K562 (cell line): ENCODE results near the gene ODF2. TPM values are rescaled to one million over a fixed set of nuclear protein-coding genes. Genes with fewer than 3 reads are reported as not detected.
A peak's percentile ranks its signal among the peaks of the same experiment; 100 is the strongest.
"Not testable (repeated sequence)": the region's sequence is repeated elsewhere in the genome, so short reads cannot be mapped to it uniquely, and the experiment has no call there.

Experiments used
- ATAC-seq: fragments of 200-7000 bp; cut with Tn5 transposase; 3 replicates; pipeline ENCODE4 v1.9.1; 2020; ENCODE audit warnings: moderate library complexity
- BruUV-seq: library from RNA; stranded (reverse); fragments of 400-500 nt; replicated peaks from 2 replicates; lab custom pipeline; 2021; lab: Mats Ljungman, UMichigan
- CTCF ChIA-PET: fragments of 300-600 bp; formaldehyde crosslinking; extraction: SDS; loops from one replicate; lab custom pipeline; 2021; ENCODE audit warnings: low intra/inter-chr PET ratio; lab: Yijun Ruan, JAX
- POLR2A ChIA-PET: fragments of 300-600, 350-650 bp; sonication (Branson Sonifier 250); formaldehyde crosslinking; extraction: SDS; loops from one replicate; lab custom pipeline; 2021; ENCODE audit warnings: antibody characterized with exemption, inconsistent platforms; lab: Yijun Ruan, JAX
- DNase-seq, 4 experiments: peaks; one replicate each; pipeline versions ENCODE4 v3.0.0 to v3.0.0-alpha.2; 2011 to 2018; ENCODE audit warnings: low spot score in 3 of 4, mixed read lengths in 3 of 4; ENCODE audit errors: extremely low read depth in 1 of 4
- FAIRE-seq: peaks from 2 replicates; lab custom pipeline; 2011; peaks lifted over from hg19 to GRCh38; lab: Jason Lieb, UNC
- H2AFZ ChIP-seq: 2 replicates; pipeline ENCODE4 v1.6.0; 2011; ENCODE audit warnings: low read depth, low read length, control low read depth, inconsistent platforms
- H3K27ac ChIP-seq: fragments of 200-600 bp; 3 replicates; pipeline ENCODE4 v1.8.0; 2011; ENCODE audit warnings: low read depth, mild to moderate bottlenecking, control low read depth, inconsistent platforms, low read length, moderate library complexity, mixed read lengths; ENCODE audit errors: extremely low read depth
- H3K27me3 ChIP-seq, 2 experiments: fragments of 300-600 bp in 1 of 2; 2 replicates in 1 of 2; 3 replicates in 1 of 2; pipeline versions ENCODE4 v1.6.0 to v1.8.0; 2011; ENCODE audit warnings: inconsistent platforms in 2 of 2, low read length in 2 of 2, mild to moderate bottlenecking in 1 of 2, mixed read lengths in 1 of 2, moderate library complexity in 1 of 2; ENCODE audit not compliant: control insufficient read depth in 2 of 2, insufficient read depth in 2 of 2
- H3K36me3 ChIP-seq: fragments of 300-600 bp; 3 replicates; pipeline ENCODE4 v1.8.0; 2011; ENCODE audit warnings: mild to moderate bottlenecking, low read length, inconsistent platforms; ENCODE audit not compliant: control insufficient read depth, insufficient read depth
- H3K4me1 ChIP-seq, 2 experiments: fragments of 200-600 bp in 1 of 2; replicated peaks in 1 of 2; 2 replicates in 1 of 2; 3 replicates in 1 of 2; pipeline versions ENCODE4 v1.5.1 to v1.8.0; 2011; ENCODE audit warnings: inconsistent platforms in 2 of 2, low read length in 2 of 2, mild to moderate bottlenecking in 1 of 2, mixed read lengths in 1 of 2, moderate library complexity in 1 of 2; ENCODE audit not compliant: control insufficient read depth in 2 of 2, insufficient read depth in 2 of 2
- H3K4me2 ChIP-seq: 2 replicates; pipeline ENCODE4 v1.6.1; 2011; ENCODE audit warnings: low read length, control low read depth, inconsistent platforms, mixed read lengths; ENCODE audit not compliant: insufficient read depth
- H3K4me3 ChIP-seq: fragments of 200-600 bp; sonication (generic), shearing (Covaris generic); 2 replicates; pipeline ENCODE4 v1.5.1; 2016; ENCODE audit warnings: control low read depth, inconsistent platforms
- H3K79me2 ChIP-seq: fragments of 200-600 bp; 3 replicates; pipeline ENCODE4 v1.8.0; 2011; ENCODE audit warnings: low read length, inconsistent platforms; ENCODE audit not compliant: control insufficient read depth, insufficient read depth
- H3K9ac ChIP-seq, 2 experiments: 2 replicates each; pipeline versions ENCODE4 v1.6.0 to v1.6.1; 2011; ENCODE audit warnings: low read depth in 2 of 2, low read length in 2 of 2, control low read depth in 1 of 2, inconsistent platforms in 1 of 2, mild to moderate bottlenecking in 1 of 2, mixed read lengths in 1 of 2; ENCODE audit not compliant: insufficient read depth in 1 of 2
- H3K9me1 ChIP-seq: one replicate; pipeline ENCODE4 v1.6.0; 2011; ENCODE audit warnings: inconsistent platforms, mild to moderate bottlenecking, low read length, moderate library complexity; ENCODE audit not compliant: control insufficient read depth, insufficient read depth
- H3K9me3 ChIP-seq: replicated peaks from 2 replicates; pipeline ENCODE4 v1.5.1; 2011; ENCODE audit warnings: low read depth, low read length, inconsistent platforms; ENCODE audit not compliant: control insufficient read depth, insufficient read depth
- H4K20me1 ChIP-seq: replicated peaks from 2 replicates; pipeline ENCODE4 v1.6.1; 2011; ENCODE audit warnings: low read length, inconsistent platforms, mixed read lengths; ENCODE audit not compliant: control insufficient read depth, insufficient read depth
- BCOR ChIP-seq: fragments of 450-650 bp; IDR thresholded peaks from 2 replicates; pipeline ENCODE4 v1.6.1; 2016
- KDM1A ChIP-seq, 2 experiments: fragments of 450-650 bp; IDR thresholded peaks; 2 replicates each; pipeline ENCODE4 v1.6.1; 2016; ENCODE audit warnings: mild to moderate bottlenecking in 2 of 2
- MEIS2 ChIP-seq: fragments of 450-650 bp; IDR thresholded peaks from 2 replicates; pipeline ENCODE4 v1.6.1; 2014; ENCODE audit warnings: mild to moderate bottlenecking; ENCODE audit not compliant: partially characterized antibody
- ZFP36 ChIP-seq: fragments of 150-350 bp; IDR thresholded peaks from 2 replicates; pipeline ENCODE4 v1.6.1; 2018; ENCODE audit warnings: low read length, low read depth; ENCODE audit not compliant: partially characterized antibody
- WGBS: fragments of 100-300 bp; shearing (Covaris generic); methylation state at CpG from one replicate; pipeline ENCODE4 v1.1.6; 2016; ENCODE audit warnings: low coverage, mixed read lengths; ENCODE audit not compliant: insufficient coverage; ENCODE audit errors: missing lambda C conversion rate; 5-methylcytosine and 5-hydroxymethylcytosine counted together
- in situ Hi-C: fragments of 300-500 bp; cut with MboI; formaldehyde crosslinking; loops from 4 replicates; pipeline ENCODE4 v1.15.0; 2018; ENCODE audit warnings: inconsistent platforms, mixed read lengths
- intact Hi-C: fragments of 100-400 bp; cut with micrococcal nuclease; formaldehyde crosslinking; loops from 2 replicates; pipeline ENCODE4 v1.14.2; 2022
- polyA plus RNA-seq, 8 experiments: library from polyadenylated mRNA; depleted of rRNA in 4 of 8; stranded (reverse) in 5 of 8; unstranded in 3 of 8; fragments of >200 nt; fragmentation: Nextera tagmentation in 2 of 8; fragmentation: Illumina TruSeq in 1 of 8; extraction: Ambion mirVana in 2 of 8; extraction: Trizol in 1 of 8; gene quantifications; 2 replicates each; pipeline versions ENCODE4 v1.2.1 to v1.2.3, GENCODE V29; 2011 to 2014; ENCODE audit warnings: inconsistent platforms in 1 of 8, missing spikeins in 1 of 8
- total RNA-seq, 7 experiments: library from RNA; depleted of rRNA in 6 of 7; stranded (reverse); fragments of >200 nt in 6 of 7; fragmentation: Illumina TruSeq in 2 of 7; extraction: Trizol in 2 of 7; gene quantifications; 2 replicates each; pipeline versions ENCODE4 v1.2.1 to v1.2.3, GENCODE V29; 2011 to 2021; ENCODE audit warnings: low replicate concordance in 1 of 7
- TF ChIP-seq, protein P1 (sequence below): fragments of 450-650 bp; IDR thresholded peaks from 2 replicates; pipeline ENCODE4 v1.6.1; 2016

ODF2 gene
- total and polyA plus RNA-seq, 9 of the 15 experiments (the other 6 are each of a cell fraction or from before 2014, with no cell fraction given), result 16.5 to 83.2 (median 69.7) TPM

DNA sequence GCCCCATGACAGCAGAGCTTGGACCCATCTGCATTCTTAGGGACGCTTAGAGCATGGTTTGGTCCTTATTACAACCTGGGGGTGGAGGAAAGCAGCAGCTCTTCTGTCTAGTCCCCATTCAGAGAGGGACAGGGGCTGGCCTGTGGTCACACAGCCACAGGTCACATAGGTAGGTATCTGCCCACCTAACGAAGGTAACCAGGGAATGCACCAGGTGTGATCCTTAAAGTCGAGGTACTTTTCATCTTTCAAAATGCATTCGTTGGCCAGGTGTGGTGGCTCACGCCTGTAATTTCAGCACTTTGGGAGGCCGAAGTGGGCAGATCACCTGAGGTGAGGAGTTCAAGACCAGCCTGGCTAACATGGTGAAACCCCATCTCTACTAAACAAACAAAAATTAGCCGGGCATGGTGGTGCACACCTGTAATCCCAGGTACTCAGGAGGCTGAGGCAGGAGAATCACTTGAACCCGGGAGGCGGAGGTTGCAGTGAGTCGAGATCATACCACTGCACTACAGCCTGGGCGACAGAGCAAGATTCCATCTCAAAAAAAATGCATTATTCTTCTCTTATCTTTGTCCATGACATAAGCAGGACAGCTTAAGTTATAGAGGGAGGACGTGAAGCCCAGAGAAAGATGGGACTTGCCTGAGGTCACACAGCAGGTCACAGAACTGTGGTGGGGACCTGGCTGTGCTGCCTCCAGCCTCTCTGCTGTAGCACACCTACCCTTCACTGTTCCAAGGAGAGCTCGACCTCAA is 33.6 kb upstream of the ODF2 start:
- H3K79me2 ChIP-seq, ATAC-seq, H3K9me3 ChIP-seq, H3K36me3 ChIP-seq, CTCF ChIA-PET, H3K27me3 ChIP-seq, FAIRE-seq, H4K20me1 ChIP-seq, intact Hi-C loops, DNase-seq, H3K9me1 ChIP-seq, H3K27ac ChIP-seq: not testable (repeated sequence)
- WGBS, result 62% methylated on average over 13 of the region's 13 CpGs
- POLR2A ChIA-PET, result interaction anchor here (0.6 to 1.1 kb wide), 3 partner anchors 12 to 243 kb away, joined by 3 to 4 read pairs (median 3); partner anchors contain the start of gene URM1
- H2AFZ ChIP-seq, result peak overlapping the region; percentile 85; the same call in 1 of the 2 replicates
- H3K4me1 ChIP-seq, result peaks cover 14 to 45% of the 10 kb centered on the region in 2 experiments; a peak in 4 of 5 replicates
- peak overlapping the region; percentile 74 to 98; a peak in 2 of 4 replicates for H3K9ac ChIP-seq
- in situ Hi-C loops, result loop anchor here (10.0 kb wide), 1 partner anchor 293 kb away; no protein-coding TSS in a partner anchor
- H3K4me3 ChIP-seq, result peak overlapping the region; percentile 94; the same call in 1 of the 2 replicates
- TSS peak; percentile 49 for BruUV-seq
- peak overlapping the region; percentile 81 for H3K4me2 ChIP-seq
- TF ChIP-seq ZFP36 (peak; percentile 73), MEIS2 (peak; percentile 70), BCOR (peak; percentile 66), KDM1A (IDR thresholded peaks at IDR 0.05) (peak; percentile 46 to 64; a peak in 2 of 4 replicates)
- TF ChIP-seq, protein P1, sequence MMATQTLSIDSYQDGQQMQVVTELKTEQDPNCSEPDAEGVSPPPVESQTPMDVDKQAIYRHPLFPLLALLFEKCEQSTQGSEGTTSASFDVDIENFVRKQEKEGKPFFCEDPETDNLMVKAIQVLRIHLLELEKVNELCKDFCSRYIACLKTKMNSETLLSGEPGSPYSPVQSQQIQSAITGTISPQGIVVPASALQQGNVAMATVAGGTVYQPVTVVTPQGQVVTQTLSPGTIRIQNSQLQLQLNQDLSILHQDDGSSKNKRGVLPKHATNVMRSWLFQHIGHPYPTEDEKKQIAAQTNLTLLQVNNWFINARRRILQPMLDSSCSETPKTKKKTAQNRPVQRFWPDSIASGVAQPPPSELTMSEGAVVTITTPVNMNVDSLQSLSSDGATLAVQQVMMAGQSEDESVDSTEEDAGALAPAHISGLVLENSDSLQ, result 0 out of 2 replicates have a peak, but pooled peaks have one; percentile 19
